ENCODE measurements around the gene NR6A1. TPM values are rescaled to one million over a fixed set of nuclear protein-coding genes. Genes with fewer than 3 reads are reported as not detected.
A peak's percentile ranks its signal among the peaks of the same experiment; 100 is the strongest.
"Not testable (repeated sequence)": the region's sequence is repeated elsewhere in the genome, so short reads cannot be mapped to it uniquely, and the experiment has no call there.

Gene NR6A1
- total RNA-seq, 1 donor from 2014 or later, result 0.72 TPM

DNA sequence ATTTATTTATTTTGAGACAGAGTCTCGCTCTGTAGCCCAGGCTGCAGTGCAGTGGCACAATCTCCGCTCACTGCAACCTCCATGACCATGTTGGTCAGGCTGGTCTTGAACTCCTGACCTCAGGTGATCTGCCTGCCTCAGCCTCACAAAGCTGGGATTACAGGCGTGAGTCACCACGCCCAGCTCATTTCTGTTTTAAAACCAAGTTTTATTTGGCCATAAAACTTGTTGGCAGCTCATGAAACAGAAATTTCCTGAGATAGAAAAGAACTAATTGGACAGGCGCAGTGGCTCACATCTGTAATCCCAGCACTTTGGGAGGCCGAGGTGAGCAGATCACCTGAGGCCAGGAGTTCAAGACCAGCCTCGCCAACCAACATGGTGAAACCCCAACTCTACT lies 155.3 kb downstream of the NR6A1 start:
- DNase-seq (ENCODE audit: low spot score), result not testable (repeated sequence)

- DNase-seq (ENCODE audit: low spot score), result no peak
Observed at GRCh38 chr9:124615100-124615742, 155.9 kb downstream of the NR6A1 start.

GRCh38 chr9:124613849-124614248 lies 157.3 kb downstream of the NR6A1 start:
- no peak for DNase-seq (ENCODE audit: low spot score)

DNA sequence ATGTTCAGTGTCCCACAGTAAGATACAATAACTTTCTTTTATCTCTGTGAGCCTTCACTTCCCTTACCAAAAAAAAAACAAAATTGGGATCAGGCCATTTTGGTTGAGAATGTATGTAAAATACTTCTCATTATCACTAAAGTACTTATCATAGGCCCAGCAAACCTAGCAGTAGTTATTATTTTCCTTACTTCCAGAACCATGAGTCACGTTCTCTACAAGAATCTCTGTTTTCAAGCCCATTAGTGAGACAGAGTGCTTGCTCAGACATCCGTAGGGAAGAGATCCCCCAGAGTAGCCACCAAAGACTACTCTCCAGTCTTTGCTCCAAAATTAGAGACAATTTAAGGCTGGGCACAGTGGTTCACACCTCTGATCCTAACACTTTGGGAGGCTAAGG lies 160.0 kb downstream of the NR6A1 start:
- no peak for DNase-seq (ENCODE audit: low spot score)

DNA sequence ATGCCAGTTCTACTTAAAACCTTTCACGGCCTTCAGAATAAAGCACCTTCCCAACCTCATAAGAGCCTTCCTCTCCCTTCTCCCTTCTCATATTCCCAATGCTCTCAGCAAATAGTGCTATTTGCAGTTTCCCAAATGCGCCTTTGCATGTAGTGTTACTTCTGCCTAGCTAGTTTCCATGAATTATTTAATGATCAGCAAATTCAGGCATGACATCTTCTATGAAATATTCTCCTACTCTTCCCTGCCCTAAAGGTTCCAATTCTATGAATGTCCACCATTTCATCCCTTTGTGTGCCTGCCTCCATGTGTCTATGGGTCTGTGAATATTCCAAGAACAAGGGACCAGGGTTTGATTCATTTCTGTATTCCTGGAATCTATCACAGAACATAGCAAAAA lies 165.1 kb downstream of the NR6A1 start:
- DNase-seq (ENCODE audit: low spot score), result no peak

DNA sequence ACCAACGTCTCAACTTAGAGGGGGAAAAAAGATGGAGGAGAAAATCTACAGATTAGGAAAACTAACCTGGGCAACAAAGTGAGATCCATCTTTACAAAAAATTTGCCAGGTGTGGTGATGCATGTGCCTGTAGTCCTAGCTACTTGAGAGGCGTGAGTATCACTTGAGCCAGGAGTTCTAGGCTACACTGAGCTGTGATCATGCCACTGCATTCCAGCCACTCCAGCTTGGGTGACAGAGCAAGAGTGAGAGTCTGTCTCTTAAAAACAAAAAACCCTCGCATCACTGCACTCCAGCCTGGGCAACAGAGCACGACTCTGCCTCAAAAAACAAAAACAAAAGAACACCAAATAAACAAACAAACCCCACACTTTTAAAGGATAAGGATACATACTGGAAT lies 165.9 kb downstream of the NR6A1 start:
- no peak for DNase-seq (ENCODE audit: low spot score)

- no peak for DNase-seq (ENCODE audit: low spot score)
Observed at GRCh38 chr9:124602632-124603031, 168.5 kb downstream of the NR6A1 start.

GRCh38 chr9:124602204-124602603 lies 168.9 kb downstream of the NR6A1 start:
- DNase-seq (ENCODE audit: low spot score), result no peak

DNA sequence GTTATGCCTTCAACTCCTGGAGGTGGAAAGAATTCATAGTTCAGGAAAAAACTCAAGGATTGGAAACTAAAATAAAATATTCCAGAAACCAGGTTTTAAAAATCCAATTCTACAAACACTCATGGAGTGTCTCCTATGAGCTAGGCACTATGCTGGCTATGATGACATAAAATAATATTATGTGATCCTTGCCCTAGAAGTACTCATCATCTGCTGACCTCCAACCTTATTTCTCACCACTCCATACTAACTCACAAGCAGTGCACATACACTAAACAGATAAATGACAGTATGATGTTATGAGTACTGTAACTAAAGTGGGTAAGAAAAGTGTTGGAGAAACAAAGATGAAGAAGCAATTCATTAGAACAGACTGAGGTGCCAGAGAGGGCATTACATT lies 170.7 kb downstream of the NR6A1 start:
- DNase-seq (ENCODE audit: low spot score), result no peak

- no peak for DNase-seq (ENCODE audit: low spot score)
Observed at GRCh38 chr9:124599121-124599795, 171.9 kb downstream of the NR6A1 start.

DNA sequence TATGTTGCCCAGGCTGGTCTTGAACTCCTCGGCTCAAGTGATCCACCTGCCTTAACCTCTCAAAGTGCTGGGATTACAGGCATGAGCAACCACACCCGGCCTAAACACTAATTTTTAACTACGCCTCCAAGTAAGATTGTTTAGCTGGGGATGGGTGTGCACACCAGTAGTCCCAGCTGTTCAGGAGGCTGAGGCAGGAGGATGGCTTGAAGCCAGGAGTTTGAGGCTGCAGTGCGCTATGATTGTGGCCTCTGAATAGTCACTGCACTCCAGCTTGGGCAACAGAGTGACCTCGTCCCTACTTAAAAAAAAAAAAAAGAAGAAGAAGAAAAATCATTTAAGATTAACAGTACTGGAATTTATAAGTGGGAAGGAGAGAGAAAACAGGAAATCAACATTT lies 173.1 kb downstream of the NR6A1 start:
- DNase-seq (ENCODE audit: low spot score), result no peak

DNA sequence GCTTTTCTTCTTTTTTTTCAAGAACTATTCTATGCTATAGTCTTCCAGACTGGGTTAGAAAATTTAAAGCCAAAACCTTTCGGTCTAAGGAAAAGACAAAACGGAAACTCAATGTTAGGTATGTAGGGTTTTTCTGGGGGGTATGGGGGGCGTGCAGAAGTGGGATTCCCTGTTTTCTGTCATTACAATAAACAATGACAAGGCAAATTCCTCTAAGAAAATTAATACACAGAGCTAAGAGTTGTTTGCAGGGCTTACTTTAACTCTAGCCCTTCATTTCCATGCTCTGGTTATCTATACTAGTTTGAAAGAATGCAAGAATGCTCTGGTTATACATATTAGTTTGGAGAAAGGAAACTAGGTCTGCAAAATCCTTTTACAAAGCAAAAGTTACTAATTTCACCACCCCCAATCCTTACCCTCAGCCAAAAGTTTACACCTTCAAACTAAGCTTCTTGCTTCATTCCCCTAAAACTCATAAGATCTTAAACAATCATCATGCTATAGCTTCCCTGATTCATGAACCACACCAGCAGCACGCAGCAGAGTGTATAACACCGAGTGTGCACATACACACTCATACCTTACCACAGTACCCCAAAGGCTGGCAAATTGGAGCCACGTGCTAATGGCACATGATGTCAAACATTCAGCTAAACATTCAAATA lies 174.8 kb downstream of the NR6A1 start:
- no peak for DNase-seq (ENCODE audit: low spot score)

GRCh38 chr9:124595743-124596142 lies 175.4 kb downstream of the NR6A1 start:
- DNase-seq (ENCODE audit: low spot score), result peak; percentile 38

- DNase-seq (ENCODE audit: low spot score), result peak; percentile 79
Observed at GRCh38 chr9:124594673-124595072, 176.4 kb downstream of the NR6A1 start.

GRCh38 chr9:124594225-124594624 lies 176.9 kb downstream of the NR6A1 start:
- DNase-seq (ENCODE audit: low spot score), result peak; percentile 94

GRCh38 chr9:124593651-124594058 lies 177.5 kb downstream of the NR6A1 start:
- DNase-seq (ENCODE audit: low spot score), result peak; percentile 72

GRCh38 chr9:124593200-124593599 lies 177.9 kb downstream of the NR6A1 start:
- DNase-seq (ENCODE audit: low spot score), result peak; percentile 77

DNA sequence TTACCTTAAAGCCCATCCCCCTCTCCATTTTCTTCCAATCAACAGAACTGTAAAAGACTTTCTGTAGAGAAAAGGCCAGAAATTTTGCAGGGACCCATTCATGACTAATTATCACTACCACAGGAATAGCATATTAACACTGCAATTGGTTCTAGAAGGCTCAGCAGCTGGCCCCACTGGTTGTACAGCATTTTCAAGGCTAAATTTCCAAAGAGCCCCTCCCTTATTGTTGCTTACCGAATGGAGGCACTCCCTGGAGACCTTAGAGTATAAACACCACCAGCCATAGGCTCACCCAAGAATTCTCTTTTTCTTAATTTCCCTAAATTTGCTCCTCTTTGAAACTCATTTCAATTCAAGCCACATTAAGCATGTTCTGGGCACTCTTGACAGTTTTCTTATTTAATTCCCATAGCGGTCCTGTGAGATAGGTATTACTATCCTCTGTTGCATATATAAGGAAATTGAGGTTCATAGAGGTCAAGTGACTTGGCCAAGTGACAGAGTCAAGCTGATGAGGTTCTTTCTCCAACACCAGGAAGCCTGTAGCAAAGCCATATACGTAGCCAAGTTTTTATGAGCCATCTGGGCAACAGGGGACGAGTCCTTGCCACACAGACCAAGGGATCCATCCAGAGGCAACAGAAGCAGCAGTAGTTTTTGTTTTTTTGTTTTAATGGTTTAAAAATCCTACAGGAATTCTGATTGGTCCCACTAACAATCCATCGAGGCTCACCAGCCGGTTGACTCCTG lies 180.0 kb downstream of the NR6A1 start:
- no peak for DNase-seq (ENCODE audit: low spot score)

DNA sequence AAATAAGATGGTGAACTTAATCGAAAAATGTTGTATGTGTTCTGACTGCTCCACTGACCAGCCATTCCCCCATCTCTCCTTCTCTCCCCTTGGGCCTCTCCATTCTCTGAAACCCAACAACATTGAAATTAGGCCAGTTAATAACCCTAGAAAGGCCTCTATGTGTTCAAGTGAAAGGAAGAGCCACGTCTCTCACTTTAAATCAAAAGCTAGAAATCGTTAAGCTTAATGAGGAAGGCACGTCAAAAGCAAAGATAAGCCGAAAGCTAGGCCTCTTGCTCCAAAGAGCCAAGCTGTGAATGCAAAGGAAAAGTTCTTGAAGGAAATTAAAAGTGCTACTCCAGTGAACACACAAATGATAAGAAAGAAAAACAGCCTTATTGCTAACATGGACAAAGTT lies 186.5 kb downstream of the NR6A1 start:
- no peak for DNase-seq (ENCODE audit: low spot score)

- no peak for DNase-seq (ENCODE audit: low spot score)
Observed at GRCh38 chr9:124583134-124583533, 188.0 kb downstream of the NR6A1 start.

DNA sequence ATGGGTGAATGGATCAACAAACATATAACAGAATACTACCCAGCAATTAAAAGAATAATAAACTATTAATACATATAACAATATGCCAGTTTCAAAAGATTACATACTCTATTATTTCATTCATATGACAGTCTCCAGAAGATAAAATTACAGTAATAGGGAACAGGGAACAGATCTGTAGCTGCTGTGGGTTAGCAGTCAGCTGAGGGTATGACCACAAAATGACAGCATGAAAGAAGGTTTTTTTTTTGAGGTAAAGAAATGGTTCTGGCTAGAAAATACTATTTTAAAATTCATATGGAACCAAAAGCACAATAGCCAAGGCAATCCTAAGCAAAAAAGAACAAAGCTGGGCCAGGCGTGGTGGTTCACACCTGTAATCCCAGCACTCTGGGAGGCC lies 190.9 kb downstream of the NR6A1 start:
- DNase-seq (ENCODE audit: low spot score), result no peak

GRCh38 chr9:124576751-124577150 lies 194.4 kb downstream of the NR6A1 start:
- no peak for DNase-seq (ENCODE audit: low spot score)

Measured in umbilical cord (tissue), 2 donors.